Muscle layer of duodenum (tissue), 2 donors: ENCODE data around the gene HSPA1A.

ENCODE experiments used
- H3K27ac ChIP-seq: one replicate; pipeline ENCODE4 v1.7.0; 2013; ENCODE audit warnings: mild to moderate bottlenecking, low read length
- H3K27me3 ChIP-seq: one replicate; pipeline ENCODE4 v1.7.0; 2013; ENCODE audit warnings: low read depth, mild to moderate bottlenecking, control low read depth, low read length
- H3K36me3 ChIP-seq, 2 donors: one replicate each; pipeline ENCODE4 v1.7.0; 2013; ENCODE audit warnings: low read length in 2 of 2, control low read depth in 1 of 2, mild to moderate bottlenecking in 1 of 2; ENCODE audit not compliant: insufficient read depth in 2 of 2, control insufficient read depth in 1 of 2
- H3K4me1 ChIP-seq, 2 donors: one replicate each; pipeline ENCODE4 v1.7.0; 2013; ENCODE audit warnings: low read length in 2 of 2, mild to moderate bottlenecking in 2 of 2, control low read depth in 1 of 2, moderate library complexity in 1 of 2; ENCODE audit not compliant: insufficient read depth in 2 of 2, control insufficient read depth in 1 of 2
- H3K4me3 ChIP-seq, 2 donors: one replicate each; pipeline ENCODE4 v1.7.0; 2013; ENCODE audit warnings: low read length in 2 of 2, low read depth in 1 of 2, mild to moderate bottlenecking in 1 of 2
- H3K9me3 ChIP-seq, 2 donors: one replicate each; pipeline ENCODE4 v1.7.0; 2013; ENCODE audit warnings: low read length in 2 of 2, control low read depth in 1 of 2, mild to moderate bottlenecking in 1 of 2; ENCODE audit not compliant: control insufficient read depth in 1 of 2
- donor health status: healthy.

The HSPA1A gene

GRCh38 chr6:31815025-31815838, at the start of gene HSPA1A, which contains the start of gene HSPA1L:
TSS of gene HSPA1A (plus strand) at chr6:31815543. CDS start at chr6:31815757, 214 bp downstream.
TSS of gene HSPA1L (minus strand) at chr6:31815283. CDS start at chr6:31811972, 3,311 bp downstream.
- Histone ChIP-seq H3K4me1 (peaks cover 8 to 24% of the 10 kb centered on the region in 2 donors), H3K27me3 (no peaks in the 10 kb centered on the region), H3K4me3 (peak within 1 kb of the TSS; percentile 59 to 66), H3K27ac (peak within 1 kb of the TSS; percentile 95), H3K36me3 (no peaks in the 10 kb centered on the region), H3K9me3 (no peaks in the 10 kb centered on the region)

GRCh38 chr6:31765559-31765909, 49.8 kb upstream of the HSPA1A start:
- Histone ChIP-seq H3K27me3 (no peaks in the 10 kb centered on the region), H3K4me3 (peak overlapping the region in 1 of 2 donors; percentile 48), H3K36me3 (no peaks in the 10 kb centered on the region), H3K4me1 (peaks cover 0 to 10% of the 10 kb centered on the region in 2 donors), H3K9me3 (no peaks in the 10 kb centered on the region), H3K27ac (no peak overlapping the region)

GRCh38 chr6:31765910-31766794, 49.2 kb upstream of the HSPA1A start:
- H3K27ac ChIP-seq: no peak overlapping the region
- H3K27me3 ChIP-seq: no peaks in the 10 kb centered on the region
- no peaks in the 10 kb centered on the region for H3K36me3 ChIP-seq
- H3K4me3 ChIP-seq: peak overlapping the region; percentile 15 to 48
- peaks cover 0 to 10% of the 10 kb centered on the region in 2 donors for H3K4me1 ChIP-seq
- no peaks in the 10 kb centered on the region for H3K9me3 ChIP-seq

- Histone ChIP-seq H3K27me3 (no peaks in the 10 kb centered on the region), H3K4me1 (peaks cover 0 to 10% of the 10 kb centered on the region in 2 donors), H3K9me3 (no peaks in the 10 kb centered on the region), H3K36me3 (no peaks in the 10 kb centered on the region), H3K4me3 (no peak overlapping the region), H3K27ac (no peak overlapping the region)
These were observed 48.2 kb upstream of the HSPA1A start for GRCh38 chr6:31767096-31767645.

GRCh38 chr6:31768363-31769257, 46.7 kb upstream of the HSPA1A start:
- Histone ChIP-seq H3K27ac (no peak overlapping the region), H3K27me3 (no peaks in the 10 kb centered on the region), H3K4me3 (no peak overlapping the region), H3K9me3 (no peaks in the 10 kb centered on the region), H3K36me3 (no peaks in the 10 kb centered on the region), H3K4me1 (peaks cover 0 to 7% of the 10 kb centered on the region in 2 donors)

- H3K36me3 ChIP-seq: no peaks in the 10 kb centered on the region
- no peaks in the 10 kb centered on the region for H3K27me3 ChIP-seq
- H3K27ac ChIP-seq: no peak overlapping the region
- H3K4me3 ChIP-seq: no peak overlapping the region
- peaks cover 0 to 7% of the 10 kb centered on the region in 2 donors for H3K4me1 ChIP-seq
- H3K9me3 ChIP-seq: no peaks in the 10 kb centered on the region
These were observed 45.5 kb upstream of the HSPA1A start for GRCh38 chr6:31769684-31770371.

- Histone ChIP-seq H3K36me3 (no peaks in the 10 kb centered on the region), H3K27me3 (no peaks in the 10 kb centered on the region), H3K4me3 (no peak overlapping the region), H3K4me1 (peaks cover 0 to 3% of the 10 kb centered on the region in 2 donors), H3K27ac (no peak overlapping the region), H3K9me3 (no peaks in the 10 kb centered on the region)
These were observed 44.5 kb upstream of the HSPA1A start for GRCh38 chr6:31770860-31771259.

- no peak overlapping the region for H3K27ac ChIP-seq
- H3K9me3 ChIP-seq: no peaks in the 10 kb centered on the region
- no peaks in the 10 kb centered on the region for H3K27me3 ChIP-seq
- H3K4me1 ChIP-seq: peaks cover 0 to 7% of the 10 kb centered on the region in 2 donors
- no peaks in the 10 kb centered on the region for H3K36me3 ChIP-seq
- H3K4me3 ChIP-seq: no peak overlapping the region
These were observed 43.4 kb upstream of the HSPA1A start for GRCh38 chr6:31771992-31772358.

- Histone ChIP-seq H3K27ac (no peak overlapping the region), H3K36me3 (peaks cover under 1 to 19% of the 10 kb centered on the region in 2 donors), H3K4me1 (peaks cover 0 to 12% of the 10 kb centered on the region in 2 donors), H3K27me3 (no peaks in the 10 kb centered on the region), H3K9me3 (no peaks in the 10 kb centered on the region), H3K4me3 (no peak overlapping the region)
These were observed 40.2 kb upstream of the HSPA1A start for GRCh38 chr6:31775184-31775583.
